Spleen (tissue), 11 donors: Measurements from ENCODE around the gene FAF1. TPM values are rescaled to one million over a fixed set of nuclear protein-coding genes. Genes with fewer than 3 reads are reported as not detected.

ENCODE experiments used
- DNase-seq: peaks from one replicate; pipeline ENCODE4 v3.0.0-alpha.2; 2020
- H3K27ac ChIP-seq, 8 donors: fragments of 200-600 bp; sonication (generic) in 7 of 8; 1 replicate in 4 of 8; 2 replicates in 4 of 8; pipeline versions ENCODE4 v1.5.0 to v1.8.0; 2016 to 2021; ENCODE audit warnings: inconsistent platforms in 4 of 8, mild to moderate bottlenecking in 4 of 8, moderate library complexity in 1 of 8
- H3K27me3 ChIP-seq, 7 donors: fragments of 200-600 bp; sonication (generic) in 6 of 7; replicated peaks in 1 of 7; 1 replicate in 4 of 7; 2 replicates in 3 of 7; pipeline versions ENCODE4 v1.5.0 to v1.8.0; 2016 to 2021; ENCODE audit warnings: inconsistent platforms in 3 of 7, mild to moderate bottlenecking in 1 of 7
- H3K36me3 ChIP-seq, 6 donors: fragments of 200-600 bp; sonication (generic) in 5 of 6; 1 replicate in 4 of 6; 2 replicates in 2 of 6; pipeline versions ENCODE4 v1.5.0 to v1.8.0; 2016 to 2021; ENCODE audit warnings: inconsistent platforms in 2 of 6
- H3K4me1 ChIP-seq, 6 donors: fragments of 200-600 bp; sonication (generic) in 5 of 6; 1 replicate in 3 of 6; 2 replicates in 3 of 6; pipeline versions ENCODE4 v1.5.0 to v1.8.0; 2016 to 2021; ENCODE audit warnings: inconsistent platforms in 3 of 6
- H3K4me3 ChIP-seq, 8 donors: fragments of 200-600 bp; sonication (generic) in 7 of 8; 1 replicate in 4 of 8; 2 replicates in 4 of 8; pipeline versions ENCODE4 v1.5.0 to v1.8.0; 2016 to 2021; ENCODE audit warnings: inconsistent platforms in 4 of 8, mild to moderate bottlenecking in 4 of 8, moderate library complexity in 2 of 8
- H3K9me3 ChIP-seq, 8 donors: fragments of 200-600 bp; sonication (generic) in 7 of 8; 1 replicate in 4 of 8; 2 replicates in 4 of 8; pipeline versions ENCODE4 v1.5.0 to v1.8.0; 2016 to 2021; ENCODE audit warnings: inconsistent platforms in 4 of 8
- POLR2A ChIP-seq, 3 donors: fragments of 450-650 bp; IDR thresholded peaks; one replicate each; pipeline ENCODE4 v1.5.1; 2017; ENCODE audit warnings: antibody characterized with exemption in 3 of 3, mild to moderate bottlenecking in 1 of 3
- POLR2AphosphoS5 ChIP-seq, 3 donors: sonication (generic); formaldehyde crosslinking; IDR thresholded peaks; one replicate each; pipeline ENCODE4 v1.5.1; 2017; ENCODE audit warnings: antibody characterized with exemption in 3 of 3
- WGBS, 5 donors: extraction: QIAGEN DNeasy Blood & Tissue Kit in 3 of 5; methylation state at CpG; one replicate each; pipeline versions ENCODE4 v1.1.5 to v1.1.7; 2013 to 2018; 5-methylcytosine and 5-hydroxymethylcytosine counted together
- intact Hi-C: fragments of 100-400 bp; cut with DNase I; formaldehyde crosslinking; loops from one replicate; pipeline ENCODE4 v1.15.0; 2023; ENCODE audit warnings: low total_unique reads
- polyA plus RNA-seq, 3 donors: library from polyadenylated mRNA; stranded (reverse); fragments of 200-250 nt; gene quantifications; one replicate each; pipeline ENCODE4 v1.2.1, GENCODE V29; 2013
- total RNA-seq, 7 donors: library from RNA; depleted of rRNA in 3 of 7; stranded (reverse); fragments of >200 nt in 3 of 7; fragmentation: NEBNext Ultra II Directional in 4 of 7; extraction: Animal tissue kit (Norgen Biotek cat#: 25700) in 4 of 7; gene quantifications; one replicate each; pipeline versions ENCODE4 v1.1.0 to v1.2.1, GENCODE V29; 2016 to 2021
- TF ChIP-seq, protein P1 (sequence below), 11 experiments: fragments of 200-600 bp in 7 of 11; fragments of 450-650 bp in 4 of 11; sonication (generic) in 4 of 11; IDR thresholded peaks in 8 of 11; conservative IDR thresholded peaks in 3 of 11; 1 replicate in 7 of 11; 2 replicates in 4 of 11; pipeline versions ENCODE4 v1.4.0 to v1.8.0; 2016 to 2021; ENCODE audit warnings: antibody characterized with exemption in 11 of 11, inconsistent platforms in 4 of 11, mild to moderate bottlenecking in 1 of 11
- donor health status: healthy with polysubstance abuse.
- donor health status: DM: no; HTN: no; CAD: no; lungs with moderate emphysema.
- donor health status: DM: no; HTN: no; CAD: no.
- donor health status: Bipolar disorder and iron deficiency.
- donor health status: healthy.
- donor health status: DM: no; HTN: no; CAD: no.
- donor health status: DM: yes; HTN: yes; CAD: no.

The FAF1 gene
- total and polyA plus RNA-seq, 10 donors = 16.7 to 58.7 (median 40.0) TPM

DNA sequence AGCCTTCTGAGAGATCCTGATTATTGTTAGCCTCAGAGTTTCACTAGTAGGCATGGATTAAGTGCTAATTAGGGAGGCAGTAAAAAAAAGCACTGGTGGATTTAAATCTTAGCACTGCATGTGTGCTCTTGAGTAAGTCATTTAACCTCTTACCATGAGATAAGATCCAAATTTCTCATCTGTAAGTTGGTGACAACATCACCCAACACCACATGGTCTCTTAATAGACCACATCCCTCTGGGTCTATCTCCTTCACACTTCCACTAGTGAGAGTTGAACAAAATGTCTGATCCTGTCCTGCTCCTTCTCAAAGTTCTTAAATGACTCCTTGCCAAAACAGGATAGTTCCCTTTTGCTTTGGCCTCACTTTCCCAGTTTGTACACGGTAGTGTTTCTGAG lies 507.4 kb downstream of the FAF1 start:
- Histone ChIP-seq H3K36me3 (peaks cover 0 to 36% (median 2%) of the 10 kb centered on the region in 6 donors), H3K27me3 (no peaks in the 10 kb centered on the region), H3K9me3 (no peaks in the 10 kb centered on the region), H3K27ac (no peak overlapping the region), H3K4me3 (no peak overlapping the region), H3K4me1 (peaks cover 0 to 5% (median 0%) of the 10 kb centered on the region in 6 donors)
- TF ChIP-seq POLR2AphosphoS5 (IDR thresholded peaks at IDR 0.05) (no peak), POLR2A (IDR thresholded peaks at IDR 0.05) (no peak)
- TF ChIP-seq, protein P1, sequence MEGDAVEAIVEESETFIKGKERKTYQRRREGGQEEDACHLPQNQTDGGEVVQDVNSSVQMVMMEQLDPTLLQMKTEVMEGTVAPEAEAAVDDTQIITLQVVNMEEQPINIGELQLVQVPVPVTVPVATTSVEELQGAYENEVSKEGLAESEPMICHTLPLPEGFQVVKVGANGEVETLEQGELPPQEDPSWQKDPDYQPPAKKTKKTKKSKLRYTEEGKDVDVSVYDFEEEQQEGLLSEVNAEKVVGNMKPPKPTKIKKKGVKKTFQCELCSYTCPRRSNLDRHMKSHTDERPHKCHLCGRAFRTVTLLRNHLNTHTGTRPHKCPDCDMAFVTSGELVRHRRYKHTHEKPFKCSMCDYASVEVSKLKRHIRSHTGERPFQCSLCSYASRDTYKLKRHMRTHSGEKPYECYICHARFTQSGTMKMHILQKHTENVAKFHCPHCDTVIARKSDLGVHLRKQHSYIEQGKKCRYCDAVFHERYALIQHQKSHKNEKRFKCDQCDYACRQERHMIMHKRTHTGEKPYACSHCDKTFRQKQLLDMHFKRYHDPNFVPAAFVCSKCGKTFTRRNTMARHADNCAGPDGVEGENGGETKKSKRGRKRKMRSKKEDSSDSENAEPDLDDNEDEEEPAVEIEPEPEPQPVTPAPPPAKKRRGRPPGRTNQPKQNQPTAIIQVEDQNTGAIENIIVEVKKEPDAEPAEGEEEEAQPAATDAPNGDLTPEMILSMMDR (IDR thresholded peaks at IDR 0.05 in 8 of 11, conservative IDR thresholded peaks at IDR 0.05 in 3 of 11) = no peak
- no peak for DNase-seq
- 91 to 100% (median 95%) methylated on average over 1 of the region's 1 CpG for WGBS, 5 donors
- intact Hi-C loops = no loop called here

DNA sequence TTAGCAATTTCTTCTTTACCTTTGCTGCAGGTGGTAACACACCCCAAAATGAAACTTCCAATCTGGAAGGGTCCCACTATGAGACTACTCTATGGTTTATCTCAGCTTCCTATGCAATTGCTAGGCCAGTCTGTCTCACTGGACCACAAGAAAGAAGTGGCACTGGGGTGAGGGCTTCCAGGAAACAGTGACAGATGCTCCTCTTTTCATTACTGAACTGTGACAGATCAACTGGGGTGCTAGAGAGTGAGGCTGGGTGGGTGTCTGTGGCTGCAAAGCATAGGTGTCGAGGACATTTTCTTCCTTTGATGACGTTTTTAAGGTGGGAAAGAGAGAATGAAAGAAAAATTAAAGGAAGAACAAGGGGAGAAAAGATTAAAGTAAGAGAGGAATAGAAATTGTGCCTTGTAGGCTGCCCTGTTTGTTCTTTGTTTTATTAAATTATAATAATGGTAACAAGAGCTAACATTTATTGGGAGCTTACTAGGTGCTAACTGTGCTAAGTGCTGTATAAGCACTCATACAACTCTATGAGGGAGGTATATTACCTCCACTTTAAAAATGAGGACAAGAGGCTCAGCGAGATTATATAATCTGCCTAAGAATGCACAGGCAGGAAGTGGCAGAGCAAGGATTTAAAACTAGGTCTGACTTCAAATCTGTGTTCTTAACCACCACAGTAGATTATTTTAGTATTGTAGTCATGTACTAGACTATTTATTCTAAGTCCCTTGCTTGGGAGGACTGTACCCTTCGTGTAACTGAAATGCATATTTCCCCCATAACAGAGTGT lies 509.0 kb downstream of the FAF1 start:
- H3K9me3 ChIP-seq = no peaks in the 10 kb centered on the region
- H3K27me3 ChIP-seq = no peaks in the 10 kb centered on the region
- H3K4me1 ChIP-seq = no peaks in the 10 kb centered on the region
- H3K36me3 ChIP-seq = peaks cover 0 to 33% (median 0%) of the 10 kb centered on the region in 6 donors
- no peak overlapping the region for H3K27ac ChIP-seq
- no peak for DNase-seq
- WGBS, 5 donors = 69 to 84% (median 79%) methylated on average over 4 of the region's 4 CpGs
- intact Hi-C loops = no loop called here
- no peak overlapping the region for H3K4me3 ChIP-seq
- TF ChIP-seq POLR2AphosphoS5 (IDR thresholded peaks at IDR 0.05) = no peak
- TF ChIP-seq POLR2A (IDR thresholded peaks at IDR 0.05) = no peak
- TF ChIP-seq, protein P1 (IDR thresholded peaks at IDR 0.05 in 8 of 11, conservative IDR thresholded peaks at IDR 0.05 in 3 of 11) = no peak

DNA sequence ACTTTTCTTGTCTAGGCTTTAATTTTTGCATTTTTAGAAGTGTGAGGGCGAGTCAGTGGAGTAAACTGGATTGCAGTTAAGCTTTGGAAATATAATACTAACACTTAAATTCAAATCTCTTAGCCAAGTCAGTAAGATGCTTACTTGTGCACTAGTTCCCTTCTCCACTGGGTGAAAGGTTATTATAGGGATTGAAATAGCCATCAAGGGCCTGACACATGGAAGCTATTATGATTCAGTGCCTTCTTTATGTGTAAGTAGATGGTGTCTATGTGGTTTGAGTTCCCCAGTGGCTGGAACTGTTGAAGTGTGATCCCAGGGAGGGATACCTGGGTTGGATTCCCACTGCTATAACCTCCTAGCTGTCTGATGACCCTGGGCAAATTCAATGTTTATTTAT lies 512.1 kb downstream of the FAF1 start:
- Histone ChIP-seq H3K4me3 (no peak overlapping the region), H3K27ac (no peak overlapping the region), H3K4me1 (no peaks in the 10 kb centered on the region), H3K36me3 (peaks cover 0 to 26% (median 0%) of the 10 kb centered on the region in 6 donors), H3K27me3 (no peaks in the 10 kb centered on the region), H3K9me3 (no peaks in the 10 kb centered on the region)
- TF ChIP-seq, protein P1 (IDR thresholded peaks at IDR 0.05 in 8 of 11, conservative IDR thresholded peaks at IDR 0.05 in 3 of 11) = no peak
- TF ChIP-seq POLR2AphosphoS5 (IDR thresholded peaks at IDR 0.05) (no peak), POLR2A (IDR thresholded peaks at IDR 0.05) (no peak)
- DNase-seq = no peak
- intact Hi-C loops = no loop called here
- WGBS, 5 donors = 96 to 100% (median 100%) methylated on average over 1 of the region's 1 CpG

DNA sequence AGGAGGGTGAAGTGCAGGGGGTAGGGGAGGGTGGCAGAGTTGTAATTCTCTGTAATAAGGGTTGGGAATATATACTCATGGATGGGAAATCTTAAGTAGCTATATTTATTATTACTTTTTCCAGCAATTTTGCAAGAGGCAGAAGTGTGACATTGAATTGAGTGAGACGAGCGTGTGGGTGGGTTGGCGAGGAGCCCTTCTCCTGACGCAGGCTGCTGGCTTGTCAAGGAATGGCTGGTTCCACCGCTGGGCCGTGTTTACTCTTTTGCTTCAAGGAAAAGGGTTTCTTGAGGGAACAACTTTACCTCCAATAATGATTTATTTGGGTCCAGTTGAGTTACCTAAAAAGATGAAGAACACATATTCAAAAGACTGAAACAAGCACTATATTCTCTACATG lies 518.9 kb downstream of the FAF1 start:
- no peak for DNase-seq
- Histone ChIP-seq H3K27ac (no peak overlapping the region), H3K36me3 (peaks cover 0 to 62% (median 18%) of the 10 kb centered on the region in 6 donors), H3K4me3 (no peak overlapping the region), H3K9me3 (no peaks in the 10 kb centered on the region), H3K4me1 (no peaks in the 10 kb centered on the region), H3K27me3 (no peaks in the 10 kb centered on the region)
- intact Hi-C loops = no loop called here
- 91 to 95% (median 95%) methylated on average over 6 of the region's 6 CpGs for WGBS, 5 donors
- TF ChIP-seq, protein P1 (IDR thresholded peaks at IDR 0.05 in 8 of 11, conservative IDR thresholded peaks at IDR 0.05 in 3 of 11) = no peak
- TF ChIP-seq POLR2AphosphoS5 (IDR thresholded peaks at IDR 0.05) (no peak), POLR2A (IDR thresholded peaks at IDR 0.05) (no peak)
